Small intestine (tissue), 7 donors: ENCODE data around the gene FLCN. TPM values are rescaled to one million over a fixed set of nuclear protein-coding genes. Genes with fewer than 3 reads are reported as not detected.

Experiments used
- DNase-seq, 2 donors: peaks; one replicate each; pipeline versions ENCODE4 v3.0.0 to v3.0.0-alpha.2; 2013
- FAIRE-seq: peaks from 2 replicates; lab custom pipeline; 2012; peaks lifted over from hg19 to GRCh38; lab: Jason Lieb, UNC
- H3K27ac ChIP-seq, 3 donors: one replicate each; pipeline ENCODE4 v1.5.1; 2013; ENCODE audit warnings: low read length in 2 of 3, mild to moderate bottlenecking in 2 of 3, control low read depth in 1 of 3, inconsistent platforms in 1 of 3, low read depth in 1 of 3, moderate library complexity in 1 of 3
- H3K27me3 ChIP-seq, 3 donors: one replicate each; pipeline ENCODE4 v1.6.1; 2013; ENCODE audit warnings: low read length in 3 of 3, inconsistent platforms in 1 of 3; ENCODE audit not compliant: control insufficient read depth in 3 of 3, insufficient read depth in 3 of 3
- H3K36me3 ChIP-seq, 3 donors: one replicate each; pipeline ENCODE4 v1.6.1; 2013; ENCODE audit warnings: low read length in 3 of 3, inconsistent platforms in 1 of 3, low read depth in 1 of 3, mild to moderate bottlenecking in 1 of 3, moderate library complexity in 1 of 3; ENCODE audit not compliant: control insufficient read depth in 3 of 3, insufficient read depth in 2 of 3
- H3K4me1 ChIP-seq, 3 donors: one replicate each; pipeline ENCODE4 v1.6.1; 2013; ENCODE audit warnings: low read length in 2 of 3, inconsistent platforms in 1 of 3, low read depth in 1 of 3, mild to moderate bottlenecking in 1 of 3, moderate library complexity in 1 of 3; ENCODE audit not compliant: control insufficient read depth in 3 of 3, insufficient read depth in 2 of 3
- H3K4me3 ChIP-seq, 3 donors: one replicate each; pipeline ENCODE4 v1.5.1; 2013; ENCODE audit warnings: low read length in 3 of 3, control low read depth in 1 of 3, inconsistent platforms in 1 of 3, low read depth in 1 of 3, mild to moderate bottlenecking in 1 of 3, moderate library complexity in 1 of 3
- H3K9me3 ChIP-seq, 2 donors: one replicate each; pipeline ENCODE4 v1.6.1; 2013; ENCODE audit warnings: low read depth in 1 of 2, low read length in 1 of 2; ENCODE audit not compliant: control insufficient read depth in 2 of 2, insufficient read depth in 1 of 2
- WGBS, 3 donors: extraction: QIAGEN DNeasy Blood & Tissue Kit; methylation state at CpG; one replicate each; pipeline ENCODE4 v1.1.7; 2013; 5-methylcytosine and 5-hydroxymethylcytosine counted together
- polyA plus RNA-seq, 4 donors: library from polyadenylated mRNA; stranded (reverse) in 3 of 4; unstranded in 1 of 4; fragments of 200-250 nt in 3 of 4; fragments of 120-200 nt in 1 of 4; gene quantifications; one replicate each; pipeline versions ENCODE4 v1.2.1 to v1.2.3, GENCODE V29; 2013
- donor health status: healthy with polysubstance abuse.
- donor health status: control.
- donor health status: control.
- donor health status: Bipolar disorder and iron deficiency.
- donor health status: healthy.

The FLCN gene
- polyA plus RNA-seq, 4 donors = 17.5 to 119 (median 37.9) TPM

- H3K4me1 ChIP-seq = peaks cover 0 to 19% (median 4%) of the 10 kb centered on the region in 3 donors
These were observed 32.9 kb downstream of the FLCN start for GRCh38 chr17:17204041-17204591.

GRCh38 chr17:17203173-17203730 is 33.7 kb downstream of the FLCN start:
- FAIRE-seq (no peak), DNase-seq (no peak)
- Histone ChIP-seq H3K36me3 (peaks cover 0 to 31% (median 0%) of the 10 kb centered on the region in 3 donors), H3K4me3 (no peak overlapping the region), H3K4me1 (peaks cover 0 to 19% (median 4%) of the 10 kb centered on the region in 3 donors), H3K27me3 (no peaks in the 10 kb centered on the region), H3K9me3 (peaks cover 0 to 3% of the 10 kb centered on the region in 2 donors), H3K27ac (no peak overlapping the region)
- 87 to 93% (median 90%) methylated on average over 15 of the region's 15 CpGs for WGBS, 3 donors

More at GRCh38 chr17:17204041-17204591, 32.9 kb downstream of the FLCN start:
- 71 to 82% (median 79%) methylated on average over 15 of the region's 15 CpGs for whole genome bisulfite sequencing, 3 donors
- Histone ChIP-seq H3K27me3 (no peaks in the 10 kb centered on the region), H3K4me3 (no peak overlapping the region), H3K27ac (no peak overlapping the region), H3K36me3 (peaks cover 0 to 31% (median 0%) of the 10 kb centered on the region in 3 donors), H3K9me3 (peaks cover 0 to 3% of the 10 kb centered on the region in 2 donors)
- FAIRE-seq (no peak), DNase-seq (no peak)

- DNase-seq = no peak
- H3K27me3 ChIP-seq = no peaks in the 10 kb centered on the region
- peaks cover 0 to 3% of the 10 kb centered on the region in 2 donors for H3K9me3 ChIP-seq
- H3K27ac ChIP-seq = no peak overlapping the region
- no peak overlapping the region for H3K4me3 ChIP-seq
- WGBS, 3 donors = 87 to 90% (median 89%) methylated on average over 8 of the region's 8 CpGs
- H3K36me3 ChIP-seq = peaks cover 0 to 31% (median 0%) of the 10 kb centered on the region in 3 donors
- peaks cover 0 to 19% (median 4%) of the 10 kb centered on the region in 3 donors for H3K4me1 ChIP-seq
- no peak for FAIRE-seq
These were observed 35.1 kb downstream of the FLCN start for GRCh38 chr17:17201907-17202306.

- peaks cover 0 to 19% (median 4%) of the 10 kb centered on the region in 3 donors for H3K4me1 ChIP-seq
- no peaks in the 10 kb centered on the region for H3K9me3 ChIP-seq
- no peaks in the 10 kb centered on the region for H3K27me3 ChIP-seq
- no peak overlapping the region for H3K4me3 ChIP-seq
- 84 to 88% (median 84%) methylated on average over 10 of the region's 10 CpGs for WGBS, 3 donors
- FAIRE-seq = no peak
- H3K36me3 ChIP-seq = peaks cover 0 to 31% (median 0%) of the 10 kb centered on the region in 3 donors
- peak overlapping the region in 1 of 3 donors; percentile 54 for H3K27ac ChIP-seq
- no peak for DNase-seq
These were observed 35.7 kb downstream of the FLCN start for GRCh38 chr17:17201271-17201670.

- WGBS, 3 donors = 65 to 83% (median 82%) methylated on average over 5 of the region's 5 CpGs
- H3K4me3 ChIP-seq = no peak overlapping the region
- H3K27me3 ChIP-seq = no peaks in the 10 kb centered on the region
- no peak for FAIRE-seq
- H3K36me3 ChIP-seq = peaks cover 0 to 31% (median 0%) of the 10 kb centered on the region in 3 donors
- DNase-seq = peak in 1 of 2 donors; percentile 17
- H3K9me3 ChIP-seq = no peaks in the 10 kb centered on the region
- H3K4me1 ChIP-seq = peaks cover 0 to 19% (median 4%) of the 10 kb centered on the region in 3 donors
- peak overlapping the region in 2 of 3 donors; percentile 31 to 54 for H3K27ac ChIP-seq
These were observed 36.1 kb downstream of the FLCN start for GRCh38 chr17:17200831-17201230.

GRCh38 chr17:17200311-17200710 is 36.7 kb downstream of the FLCN start:
- Histone ChIP-seq H3K27ac (peak overlapping the region in 2 of 3 donors; percentile 7 to 31), H3K27me3 (no peaks in the 10 kb centered on the region), H3K9me3 (no peaks in the 10 kb centered on the region), H3K4me3 (no peak overlapping the region), H3K36me3 (peaks cover 0 to 31% (median 0%) of the 10 kb centered on the region in 3 donors), H3K4me1 (peaks cover 0 to 14% (median 4%) of the 10 kb centered on the region in 3 donors)
- DNase-seq (no peak), FAIRE-seq (no peak)
- 73 to 85% (median 85%) methylated on average over 7 of the region's 7 CpGs for WGBS, 3 donors

- Histone ChIP-seq H3K4me1 (no peaks in the 10 kb centered on the region), H3K9me3 (no peaks in the 10 kb centered on the region), H3K4me3 (no peak overlapping the region), H3K27ac (no peak overlapping the region), H3K36me3 (peaks cover 0 to 21% (median 0%) of the 10 kb centered on the region in 3 donors), H3K27me3 (no peaks in the 10 kb centered on the region)
- no peak for DNase-seq
- FAIRE-seq = no peak
- 77 to 100% (median 94%) methylated on average over 1 of the region's 1 CpG for WGBS, 3 donors
These were observed 38.7 kb downstream of the FLCN start for GRCh38 chr17:17198281-17198680.

GRCh38 chr17:17196776-17197175 is 40.2 kb downstream of the FLCN start:
- Histone ChIP-seq H3K4me3 (no peak overlapping the region), H3K9me3 (no peaks in the 10 kb centered on the region), H3K27ac (no peak overlapping the region), H3K36me3 (peaks cover 0 to 6% (median 0%) of the 10 kb centered on the region in 3 donors), H3K4me1 (no peaks in the 10 kb centered on the region), H3K27me3 (no peaks in the 10 kb centered on the region)
- DNase-seq = no peak
- no peak for FAIRE-seq
